Measurements from ENCODE around the gene STAG1.
"Not testable (repeated sequence)": the region's sequence is repeated elsewhere in the genome, so short reads cannot be mapped to it uniquely, and the experiment has no call there.

Gene STAG1

DNA sequence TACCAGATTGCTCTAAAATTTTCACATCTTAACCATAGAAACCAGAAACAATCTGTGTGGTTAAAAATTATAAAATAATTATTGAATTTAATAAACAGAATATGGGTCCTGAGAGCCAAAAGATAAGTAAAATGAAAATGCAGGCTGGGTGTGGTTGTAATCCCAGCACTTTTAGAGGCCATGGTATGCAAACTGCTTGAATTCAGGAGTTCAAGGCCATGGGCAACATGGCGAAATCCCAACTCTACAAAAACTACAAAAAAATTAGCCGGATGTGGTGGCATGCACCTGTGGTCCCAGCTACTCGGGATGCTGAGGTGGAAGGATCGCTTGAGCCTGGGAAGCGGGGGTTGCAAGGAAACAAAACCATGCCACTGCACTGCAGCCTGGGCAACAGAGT is 236.1 kb downstream of the STAG1 start:
- DNase-seq (ENCODE audit: low read depth in 2 of 2, low spot score in 1 of 2): no peak

- DNase-seq (ENCODE audit: low read depth in 2 of 2, low spot score in 1 of 2): not testable (repeated sequence)
These were observed 237.6 kb downstream of the STAG1 start for GRCh38 chr3:136514533-136514932.

- no peak for DNase-seq (ENCODE audit: low read depth in 2 of 2, low spot score in 1 of 2)
These were observed 238.8 kb downstream of the STAG1 start for GRCh38 chr3:136513367-136513766.

DNA sequence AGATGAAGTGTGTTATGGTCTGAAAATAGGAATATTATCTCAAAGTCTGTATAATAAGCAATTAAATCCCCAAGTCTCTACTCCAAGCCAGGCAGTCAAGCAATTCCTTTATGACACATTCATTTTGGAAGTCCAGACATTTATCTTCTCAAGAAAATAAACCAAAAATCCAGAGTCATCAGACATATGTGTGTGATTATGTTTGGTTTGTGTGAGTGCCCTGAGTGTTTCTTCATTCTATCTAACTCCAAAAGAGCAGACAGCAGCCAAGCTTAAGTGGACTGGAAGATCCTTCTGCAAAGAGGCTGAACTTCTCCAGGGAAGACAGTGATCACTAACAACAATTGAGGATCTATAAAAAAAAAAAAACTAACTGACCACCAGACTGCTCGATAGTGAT is 239.8 kb downstream of the STAG1 start:
- no peak for DNase-seq (ENCODE audit: low read depth in 2 of 2, low spot score in 1 of 2)

- DNase-seq (ENCODE audit: low read depth in 2 of 2, low spot score in 1 of 2): no peak
These were observed 246.5 kb downstream of the STAG1 start for GRCh38 chr3:136505676-136506075.

DNA sequence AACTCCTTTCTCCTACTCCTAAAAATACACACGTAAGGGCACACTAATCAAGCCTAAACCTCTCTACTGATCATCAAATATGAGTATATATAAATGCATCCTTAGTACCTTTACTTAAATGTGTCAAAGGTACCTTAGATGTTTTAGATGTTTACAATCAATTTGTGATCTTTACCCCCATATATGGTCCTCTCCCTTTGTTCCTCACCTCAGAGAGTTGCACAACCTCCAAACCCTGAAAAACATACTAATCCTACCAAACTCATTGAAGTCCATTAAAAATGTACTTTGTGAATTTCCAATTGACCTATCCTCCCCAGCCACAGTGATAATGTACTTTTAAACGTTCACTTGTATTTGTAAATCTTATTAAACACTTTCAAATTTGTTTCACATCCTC is 249.1 kb downstream of the STAG1 start:
- no peak for DNase-seq (ENCODE audit: low read depth in 2 of 2, low spot score in 1 of 2)

DNA sequence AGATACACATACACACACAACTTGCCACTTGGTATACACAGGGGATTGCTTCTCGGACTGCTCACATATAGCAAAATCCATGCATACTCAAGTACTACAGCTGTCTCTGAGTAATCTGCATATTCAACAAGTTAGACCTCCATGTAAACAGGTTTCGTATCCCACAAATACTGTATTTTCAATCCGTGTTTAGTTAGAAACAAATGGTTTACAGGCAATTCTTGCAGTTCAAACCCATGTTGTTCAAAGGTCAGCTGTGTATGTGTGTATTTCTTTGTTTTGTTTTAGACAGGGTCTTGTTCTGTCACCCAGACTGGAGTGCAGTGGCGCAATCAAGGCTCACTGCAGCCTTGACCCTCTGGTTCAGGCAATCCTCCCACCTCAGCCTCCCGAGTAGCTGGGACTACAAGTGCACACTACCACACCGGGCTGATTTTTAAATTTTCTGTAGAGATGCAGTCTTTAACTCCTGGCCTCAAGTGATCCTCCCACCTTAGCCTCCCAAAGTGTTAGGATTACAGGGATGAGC is 253.2 kb downstream of the STAG1 start:
- DNase-seq (ENCODE audit: low read depth in 2 of 2, low spot score in 1 of 2): no peak

GRCh38 chr3:136495213-136495612 is 257.0 kb downstream of the STAG1 start:
- DNase-seq (ENCODE audit: low read depth in 2 of 2, low spot score in 1 of 2): no peak

DNA sequence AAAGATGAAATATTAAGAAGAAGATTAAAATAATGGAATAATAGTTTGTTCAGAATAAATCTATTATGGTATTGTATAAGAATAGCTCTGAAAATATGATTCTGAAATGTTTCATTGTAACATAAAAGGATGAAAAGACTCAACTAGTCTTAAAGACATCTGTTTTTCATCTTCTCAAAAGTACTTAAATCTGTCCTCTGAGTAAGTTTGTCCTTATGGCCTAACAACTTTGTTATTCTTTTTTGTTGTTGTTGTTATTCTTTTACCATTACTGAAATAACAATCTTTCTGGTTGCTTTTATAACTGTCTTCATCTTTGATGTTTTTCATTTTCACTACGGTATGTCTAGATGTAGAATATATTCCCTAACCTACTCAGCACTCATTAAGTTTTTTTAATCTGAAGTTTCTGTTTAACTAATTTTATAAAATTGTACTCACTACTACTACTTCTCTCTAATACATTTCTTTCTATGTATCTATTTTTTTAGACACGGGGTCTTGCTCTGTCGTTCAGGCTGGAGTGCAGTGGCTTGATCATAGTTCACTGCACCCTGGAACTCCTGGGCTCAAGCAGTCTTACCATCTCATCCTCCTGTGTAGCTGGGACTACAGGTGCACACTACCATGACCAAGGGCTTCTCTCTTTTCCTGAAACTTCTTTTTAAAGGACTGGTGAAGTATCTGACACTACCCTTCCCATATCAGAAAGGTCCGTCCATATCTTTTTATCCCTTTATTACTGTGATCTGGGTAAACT is 261.4 kb downstream of the STAG1 start:
- no peak for DNase-seq (ENCODE audit: low read depth in 2 of 2, low spot score in 1 of 2)

DNA sequence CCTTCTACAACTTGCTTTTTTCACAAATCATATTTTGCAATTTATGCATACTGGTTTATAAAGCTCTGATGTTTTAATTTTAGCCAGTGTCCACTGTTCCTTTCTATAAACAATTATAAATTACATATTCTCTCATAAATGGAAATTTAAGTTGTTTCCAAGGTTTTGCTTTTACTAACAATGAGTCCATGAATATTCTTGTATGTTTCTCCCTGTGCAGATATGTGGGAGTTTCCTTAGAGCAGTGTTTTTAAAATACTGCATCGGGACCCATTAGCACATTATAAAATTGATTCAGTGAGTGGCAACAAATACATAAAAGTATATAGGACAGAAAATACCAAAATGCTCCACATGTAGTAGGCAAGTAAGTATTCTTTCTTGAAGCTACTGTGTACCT is 266.4 kb downstream of the STAG1 start:
- no peak for DNase-seq (ENCODE audit: low read depth in 2 of 2, low spot score in 1 of 2)

- no peak for DNase-seq (ENCODE audit: low read depth in 2 of 2, low spot score in 1 of 2)
These were observed 275.9 kb downstream of the STAG1 start for GRCh38 chr3:136476280-136476679.

- DNase-seq (ENCODE audit: low read depth in 2 of 2, low spot score in 1 of 2): not testable (repeated sequence)
These were observed 277.3 kb downstream of the STAG1 start for GRCh38 chr3:136474876-136475275.

- DNase-seq (ENCODE audit: low read depth in 2 of 2, low spot score in 1 of 2): no peak
These were observed 278.4 kb downstream of the STAG1 start for GRCh38 chr3:136473716-136474326.

GRCh38 chr3:136465296-136465695 is 286.9 kb downstream of the STAG1 start:
- DNase-seq (ENCODE audit: low read depth in 2 of 2, low spot score in 1 of 2): no peak

- no peak for DNase-seq (ENCODE audit: low read depth in 2 of 2, low spot score in 1 of 2)
These were observed 287.7 kb downstream of the STAG1 start for GRCh38 chr3:136464502-136464901.

DNA sequence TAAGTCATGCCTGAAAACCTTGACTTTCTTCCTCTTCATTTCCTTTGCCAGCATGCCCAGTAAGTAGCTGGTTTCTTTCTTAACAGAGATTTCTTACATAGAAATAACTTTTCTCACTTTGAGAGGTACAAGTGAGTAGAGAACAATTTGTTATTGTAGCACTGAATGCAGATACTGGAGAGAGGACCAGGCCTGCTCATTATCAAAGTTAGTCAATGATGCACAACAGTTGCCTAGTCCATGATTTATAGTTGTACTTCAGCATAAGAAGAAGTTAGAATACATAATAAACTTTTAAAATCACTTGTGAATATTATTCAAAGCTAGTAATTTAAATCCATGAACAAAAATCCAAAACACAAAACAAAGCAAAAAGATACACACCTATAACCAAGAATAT is 289.0 kb downstream of the STAG1 start:
- no peak for DNase-seq (ENCODE audit: low read depth in 2 of 2, low spot score in 1 of 2)

- no peak for DNase-seq (ENCODE audit: low read depth in 2 of 2, low spot score in 1 of 2)
These were observed 294.4 kb downstream of the STAG1 start for GRCh38 chr3:136457793-136458192.

DNA sequence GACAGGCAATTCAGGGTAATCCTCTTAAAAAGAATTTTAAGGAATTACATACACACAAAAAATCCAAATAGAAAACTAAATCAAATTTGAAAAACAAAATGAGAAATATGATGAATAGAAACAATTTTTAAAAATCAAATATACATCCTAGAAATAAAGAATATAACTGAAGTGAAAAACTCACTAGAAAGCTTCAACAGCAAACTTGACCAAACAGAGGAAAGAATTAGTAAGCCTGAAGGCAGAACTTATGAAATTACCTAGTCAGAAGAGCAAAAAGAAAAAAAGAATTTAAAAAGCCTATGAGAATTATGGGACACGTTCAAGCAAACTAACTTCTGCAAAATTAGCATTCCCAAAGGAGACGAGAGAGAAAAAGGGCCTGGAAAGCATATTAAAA is 296.0 kb downstream of the STAG1 start:
- DNase-seq (ENCODE audit: low read depth in 2 of 2, low spot score in 1 of 2): no peak

DNA sequence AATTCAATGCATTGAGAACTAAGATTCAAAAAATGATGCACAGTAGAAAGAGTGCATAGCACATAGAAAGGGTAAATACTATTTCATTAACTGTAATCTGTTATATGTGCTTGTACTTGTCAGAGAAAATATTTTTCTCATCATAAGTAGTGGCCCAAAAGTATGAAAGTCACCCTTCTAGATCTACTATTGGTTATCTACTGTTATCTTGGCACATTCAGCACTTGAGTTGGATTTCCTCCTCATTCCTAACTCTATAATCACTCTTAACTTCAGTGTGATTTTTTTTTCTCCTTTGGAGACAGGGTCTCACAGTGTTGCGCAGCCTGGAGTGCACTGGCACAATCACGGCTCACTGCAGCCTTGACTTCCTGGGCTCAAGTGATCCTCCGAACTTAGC is 307.6 kb downstream of the STAG1 start:
- DNase-seq (ENCODE audit: low read depth in 2 of 2, low spot score in 1 of 2): no peak

DNA sequence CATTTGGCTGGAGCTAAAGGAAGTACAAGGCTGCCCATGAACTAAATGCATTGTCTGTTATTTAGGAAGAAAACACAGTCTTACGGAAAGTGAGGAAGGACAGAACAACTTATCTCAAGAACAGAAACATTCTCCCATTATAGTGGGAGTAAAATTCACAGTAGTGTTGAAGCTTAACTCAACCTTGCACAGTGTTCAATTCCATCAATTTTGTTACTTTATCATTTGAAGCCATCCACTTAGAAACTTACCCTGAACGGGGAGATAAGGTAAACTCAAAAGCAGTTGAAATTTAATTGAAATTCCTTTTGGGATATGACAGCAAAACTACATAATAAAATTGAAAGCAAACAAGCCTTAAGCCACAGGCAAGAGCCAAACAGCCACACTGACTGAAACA is 315.1 kb downstream of the STAG1 start:
- DNase-seq (ENCODE audit: low read depth in 2 of 2, low spot score in 1 of 2): no peak

- no peak for DNase-seq (ENCODE audit: low read depth in 2 of 2, low spot score in 1 of 2)
These were observed 317.7 kb downstream of the STAG1 start for GRCh38 chr3:136434429-136434828.

- DNase-seq (ENCODE audit: low read depth in 2 of 2, low spot score in 1 of 2): no peak
These were observed 319.5 kb downstream of the STAG1 start for GRCh38 chr3:136432685-136433084.

- DNase-seq (ENCODE audit: low read depth in 2 of 2, low spot score in 1 of 2): no peak
These were observed 324.0 kb downstream of the STAG1 start for GRCh38 chr3:136428167-136428566.

All from stimulated activated CD8-positive, alpha-beta memory T cell treated with anti-CD3 and anti-CD28 coated beads, Interleukin-4, amount 100 ng/mL, for 4 hours (primary cell).